NT2/D1 (cell line): ENCODE results near the gene SLC30A1.

Experiments
- YY1 ChIP-seq: IDR thresholded peaks from 2 replicates; pipeline ENCODE4 v1.6.1; 2011; ENCODE audit not compliant: insufficient read length, insufficient read depth
- ZNF274 ChIP-seq: IDR thresholded peaks from 2 replicates; pipeline ENCODE4 v1.6.1; 2011; ENCODE audit warnings: mild to moderate bottlenecking, low read depth, low read length

DNA sequence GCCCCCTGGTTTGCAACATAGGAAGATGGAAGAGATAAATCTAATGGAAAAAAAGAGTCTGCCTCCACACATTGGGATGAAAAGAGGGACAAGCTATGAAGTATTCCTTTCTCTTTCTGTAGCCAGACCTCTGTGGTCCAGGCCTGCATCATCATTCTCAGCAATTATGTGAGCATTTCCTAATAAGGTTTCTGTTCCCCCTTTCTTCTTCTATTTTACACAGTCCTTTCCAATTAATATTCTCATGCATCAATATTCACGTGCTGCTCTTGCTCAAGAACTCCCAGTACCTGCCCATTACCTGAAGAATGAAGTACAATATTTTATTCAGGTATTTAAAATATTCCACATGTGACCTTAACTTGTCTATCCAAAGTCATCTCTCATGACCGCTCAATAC is 8.2 kb upstream of the SLC30A1 start:
- TF ChIP-seq YY1 (no peak), ZNF274 (no peak)
